ENCODE data around the gene WFIKKN2.

WFIKKN2 gene

GRCh38 chr17:50833510-50834428, 1.6 kb upstream of the WFIKKN2 start:
- ATAC-seq (replicated peaks) (no peak), DNase-seq (no peak)
- H3K27ac Mint-ChIP-seq, result no peak overlapping the region
- peaks cover 39 to 65% of the 10 kb centered on the region in 2 donors for H3K27me3 Mint-ChIP-seq
- no peaks in the 10 kb centered on the region for H3K9me3 Mint-ChIP-seq
- H3K4me1 Mint-ChIP-seq (ENCODE audit: low read depth in 2 of 2), result peaks cover 0 to 8% of the 10 kb centered on the region in 2 donors
- H3K36me3 Mint-ChIP-seq (ENCODE audit: insufficient read depth), result peaks cover 7% of the 10 kb centered on the region
- no peak overlapping the region for H3K4me3 Mint-ChIP-seq

- Mint-ChIP-seq H3K4me3 (no peak overlapping the region), H3K27ac (no peak overlapping the region)
Observed at GRCh38 chr17:50834429-50835300, 721 bp upstream of the WFIKKN2 start.

GRCh38 chr17:50836826-50837225, 1.4 kb downstream of the WFIKKN2 start:
- DNase-seq, result no peak
- Mint-ChIP-seq H3K27me3 (peaks cover 31 to 41% of the 10 kb centered on the region in 2 donors), H3K36me3 (ENCODE audit: insufficient read depth) (peaks cover 7% of the 10 kb centered on the region), H3K9me3 (no peaks in the 10 kb centered on the region), H3K4me3 (no peak overlapping the region), H3K27ac (no peak overlapping the region), H3K4me1 (ENCODE audit: low read depth in 2 of 2) (peaks cover 4 to 11% of the 10 kb centered on the region in 2 donors)
- no peak for ATAC-seq (replicated peaks)

More at GRCh38 chr17:50834429-50835300, 721 bp upstream of the WFIKKN2 start:
- peaks cover 31 to 61% of the 10 kb centered on the region in 2 donors for H3K27me3 Mint-ChIP-seq
- H3K9me3 Mint-ChIP-seq, result no peaks in the 10 kb centered on the region
- peaks cover 7% of the 10 kb centered on the region for H3K36me3 Mint-ChIP-seq (ENCODE audit: insufficient read depth)
- H3K4me1 Mint-ChIP-seq (ENCODE audit: low read depth in 2 of 2), result peaks cover 0 to 8% of the 10 kb centered on the region in 2 donors
- DNase-seq (no peak), ATAC-seq (replicated peaks) (no peak)

GRCh38 chr17:50837286-50837979, 2.0 kb downstream of the WFIKKN2 start:
- Mint-ChIP-seq H3K9me3 (no peaks in the 10 kb centered on the region), H3K36me3 (ENCODE audit: insufficient read depth) (peaks cover 7% of the 10 kb centered on the region), H3K27me3 (peaks cover 31 to 39% of the 10 kb centered on the region in 2 donors), H3K4me1 (ENCODE audit: low read depth in 2 of 2) (peaks cover 6 to 11% of the 10 kb centered on the region in 2 donors), H3K4me3 (no peak overlapping the region), H3K27ac (no peak overlapping the region)
- ATAC-seq (replicated peaks) (no peak), DNase-seq (no peak)

- H3K4me1 Mint-ChIP-seq (ENCODE audit: low read depth in 2 of 2), result peaks cover 6 to 11% of the 10 kb centered on the region in 2 donors
- H3K9me3 Mint-ChIP-seq, result no peaks in the 10 kb centered on the region
- H3K27me3 Mint-ChIP-seq, result peaks cover 25 to 30% of the 10 kb centered on the region in 2 donors
- ATAC-seq (replicated peaks) (no peak), DNase-seq (no peak)
- peaks cover 7% of the 10 kb centered on the region for H3K36me3 Mint-ChIP-seq (ENCODE audit: insufficient read depth)
- H3K27ac Mint-ChIP-seq, result no peak overlapping the region
- no peak overlapping the region for H3K4me3 Mint-ChIP-seq
Observed at GRCh38 chr17:50837980-50838954, 2.9 kb downstream of the WFIKKN2 start.

GRCh38 chr17:50839591-50840310, 4.4 kb downstream of the WFIKKN2 start:
- Mint-ChIP-seq H3K4me1 (ENCODE audit: low read depth in 2 of 2) (peaks cover 6 to 7% of the 10 kb centered on the region in 2 donors), H3K36me3 (ENCODE audit: insufficient read depth) (peaks cover 5% of the 10 kb centered on the region), H3K9me3 (no peaks in the 10 kb centered on the region), H3K4me3 (no peak overlapping the region), H3K27ac (no peak overlapping the region), H3K27me3 (peaks cover 10 to 15% of the 10 kb centered on the region in 2 donors)
- DNase-seq (no peak), ATAC-seq (replicated peaks) (no peak)

- Mint-ChIP-seq H3K4me3 (no peak overlapping the region), H3K4me1 (ENCODE audit: low read depth in 2 of 2) (peaks cover 6% of the 10 kb centered on the region in 2 donors), H3K27me3 (peaks cover 7 to 9% of the 10 kb centered on the region in 2 donors), H3K27ac (no peak overlapping the region), H3K36me3 (ENCODE audit: insufficient read depth) (peaks cover 4% of the 10 kb centered on the region), H3K9me3 (no peaks in the 10 kb centered on the region)
- DNase-seq (no peak), ATAC-seq (replicated peaks) (no peak)
Observed at GRCh38 chr17:50840311-50840851, 5.0 kb downstream of the WFIKKN2 start.

GRCh38 chr17:50841277-50841948, 6.0 kb downstream of the WFIKKN2 start:
- H3K4me1 Mint-ChIP-seq (ENCODE audit: low read depth in 2 of 2), result peaks cover 3 to 6% of the 10 kb centered on the region in 2 donors
- no peak for DNase-seq
- peaks cover 4% of the 10 kb centered on the region for H3K36me3 Mint-ChIP-seq (ENCODE audit: insufficient read depth)
- H3K27me3 Mint-ChIP-seq, result no peaks in the 10 kb centered on the region
- H3K9me3 Mint-ChIP-seq, result no peaks in the 10 kb centered on the region
- no peak overlapping the region for H3K4me3 Mint-ChIP-seq
- ATAC-seq (replicated peaks), result no peak
- no peak overlapping the region for H3K27ac Mint-ChIP-seq

- no peak overlapping the region for H3K27ac Mint-ChIP-seq
- ATAC-seq (replicated peaks) (peak; percentile 64), DNase-seq (peak; percentile 43 to 50 (median 46))
- H3K4me1 Mint-ChIP-seq (ENCODE audit: low read depth in 2 of 2), result peaks cover 3 to 6% of the 10 kb centered on the region in 2 donors
- H3K9me3 Mint-ChIP-seq, result no peaks in the 10 kb centered on the region
- no peaks in the 10 kb centered on the region for H3K27me3 Mint-ChIP-seq
- H3K4me3 Mint-ChIP-seq, result no peak overlapping the region
- peaks cover under 1% of the 10 kb centered on the region for H3K36me3 Mint-ChIP-seq (ENCODE audit: insufficient read depth)
Observed at GRCh38 chr17:50841949-50842354, 6.6 kb downstream of the WFIKKN2 start.

- no peaks in the 10 kb centered on the region for H3K27me3 Mint-ChIP-seq
- no peak overlapping the region for H3K27ac Mint-ChIP-seq
- DNase-seq, result no peak
Observed at GRCh38 chr17:50842506-50843149, 7.2 kb downstream of the WFIKKN2 start.

More at GRCh38 chr17:50842506-50843149, 7.2 kb downstream of the WFIKKN2 start:
- H3K9me3 Mint-ChIP-seq, result no peaks in the 10 kb centered on the region
- H3K36me3 Mint-ChIP-seq (ENCODE audit: insufficient read depth), result no peaks in the 10 kb centered on the region
- no peak for ATAC-seq (replicated peaks)
- H3K4me1 Mint-ChIP-seq (ENCODE audit: low read depth in 2 of 2), result peaks cover 3 to 6% of the 10 kb centered on the region in 2 donors
- H3K4me3 Mint-ChIP-seq, result no peak overlapping the region
